ENCODE results near the gene TEKT5.

TEKT5 gene

DNA sequence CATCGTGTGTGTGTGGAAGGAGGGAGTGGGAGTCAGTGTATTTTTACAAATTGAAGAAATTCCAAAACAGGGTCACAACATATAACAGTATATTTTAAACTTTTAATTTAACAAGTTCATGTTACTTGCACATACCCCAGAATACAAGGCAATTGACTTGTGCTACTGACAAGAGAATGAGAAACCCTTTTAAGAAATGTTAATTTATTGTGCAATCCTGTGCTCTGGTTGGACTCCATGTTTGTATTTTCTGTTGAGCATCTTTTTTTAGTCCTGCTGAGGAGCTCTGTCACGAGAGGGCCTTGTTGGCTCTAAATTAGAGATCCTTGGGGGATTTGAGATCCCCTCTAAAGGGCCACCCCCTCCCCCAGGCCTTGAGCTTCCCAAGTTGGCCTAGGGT lies 113.2 kb downstream of the TEKT5 start:
- TF ChIP-seq, protein P1, sequence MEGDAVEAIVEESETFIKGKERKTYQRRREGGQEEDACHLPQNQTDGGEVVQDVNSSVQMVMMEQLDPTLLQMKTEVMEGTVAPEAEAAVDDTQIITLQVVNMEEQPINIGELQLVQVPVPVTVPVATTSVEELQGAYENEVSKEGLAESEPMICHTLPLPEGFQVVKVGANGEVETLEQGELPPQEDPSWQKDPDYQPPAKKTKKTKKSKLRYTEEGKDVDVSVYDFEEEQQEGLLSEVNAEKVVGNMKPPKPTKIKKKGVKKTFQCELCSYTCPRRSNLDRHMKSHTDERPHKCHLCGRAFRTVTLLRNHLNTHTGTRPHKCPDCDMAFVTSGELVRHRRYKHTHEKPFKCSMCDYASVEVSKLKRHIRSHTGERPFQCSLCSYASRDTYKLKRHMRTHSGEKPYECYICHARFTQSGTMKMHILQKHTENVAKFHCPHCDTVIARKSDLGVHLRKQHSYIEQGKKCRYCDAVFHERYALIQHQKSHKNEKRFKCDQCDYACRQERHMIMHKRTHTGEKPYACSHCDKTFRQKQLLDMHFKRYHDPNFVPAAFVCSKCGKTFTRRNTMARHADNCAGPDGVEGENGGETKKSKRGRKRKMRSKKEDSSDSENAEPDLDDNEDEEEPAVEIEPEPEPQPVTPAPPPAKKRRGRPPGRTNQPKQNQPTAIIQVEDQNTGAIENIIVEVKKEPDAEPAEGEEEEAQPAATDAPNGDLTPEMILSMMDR (conservative IDR thresholded peaks at IDR 0.05): no peak
- H3K27ac ChIP-seq: no peak overlapping the region

- H3K27ac ChIP-seq: peak overlapping the region; percentile 68; the same call in 1 of the 2 replicates
- TF ChIP-seq, protein P1 (conservative IDR thresholded peaks at IDR 0.05): no peak
These were observed 113.9 kb downstream of the TEKT5 start for GRCh38 chr16:10580883-10581247.

- peak within 1 kb of the TSS; percentile 68; the same call in 1 of the 2 replicates for H3K27ac ChIP-seq
These were observed 114.5 kb downstream of the TEKT5 start, which contains the start of gene EMP2 for GRCh38 chr16:10579965-10580882. TSS of gene EMP2 (minus strand) at chr16:10580598. CDS start at chr16:10547617, 32,981 bp downstream.

DNA sequence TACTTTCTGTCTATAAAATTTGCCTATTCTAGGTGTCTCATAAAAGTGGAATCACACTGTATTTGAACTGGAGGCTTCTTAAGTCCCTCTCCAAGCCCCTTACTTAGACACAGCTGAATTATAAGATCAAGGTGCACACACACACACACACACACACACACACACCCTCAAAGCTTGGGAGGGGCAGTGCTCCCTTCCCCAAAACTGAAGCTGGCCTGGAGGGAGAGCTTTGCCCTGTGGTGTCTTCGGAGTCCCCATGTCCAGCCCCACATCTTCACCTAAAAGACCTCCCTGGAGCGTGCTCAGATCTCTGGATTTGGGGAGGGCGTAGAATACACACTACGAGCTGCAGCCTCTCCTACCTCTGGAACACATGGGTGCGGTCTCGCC lies 115.2 kb downstream of the TEKT5 start:
- H3K27ac ChIP-seq: peak overlapping the region; percentile 68; the same call in 1 of the 2 replicates
- TF ChIP-seq, protein P1 (conservative IDR thresholded peaks at IDR 0.05): no peak

More at GRCh38 chr16:10579965-10580882, 114.5 kb downstream of the TEKT5 start, which contains the start of gene EMP2:
- TF ChIP-seq, protein P1 (conservative IDR thresholded peaks at IDR 0.05): peak; percentile 38

DNA sequence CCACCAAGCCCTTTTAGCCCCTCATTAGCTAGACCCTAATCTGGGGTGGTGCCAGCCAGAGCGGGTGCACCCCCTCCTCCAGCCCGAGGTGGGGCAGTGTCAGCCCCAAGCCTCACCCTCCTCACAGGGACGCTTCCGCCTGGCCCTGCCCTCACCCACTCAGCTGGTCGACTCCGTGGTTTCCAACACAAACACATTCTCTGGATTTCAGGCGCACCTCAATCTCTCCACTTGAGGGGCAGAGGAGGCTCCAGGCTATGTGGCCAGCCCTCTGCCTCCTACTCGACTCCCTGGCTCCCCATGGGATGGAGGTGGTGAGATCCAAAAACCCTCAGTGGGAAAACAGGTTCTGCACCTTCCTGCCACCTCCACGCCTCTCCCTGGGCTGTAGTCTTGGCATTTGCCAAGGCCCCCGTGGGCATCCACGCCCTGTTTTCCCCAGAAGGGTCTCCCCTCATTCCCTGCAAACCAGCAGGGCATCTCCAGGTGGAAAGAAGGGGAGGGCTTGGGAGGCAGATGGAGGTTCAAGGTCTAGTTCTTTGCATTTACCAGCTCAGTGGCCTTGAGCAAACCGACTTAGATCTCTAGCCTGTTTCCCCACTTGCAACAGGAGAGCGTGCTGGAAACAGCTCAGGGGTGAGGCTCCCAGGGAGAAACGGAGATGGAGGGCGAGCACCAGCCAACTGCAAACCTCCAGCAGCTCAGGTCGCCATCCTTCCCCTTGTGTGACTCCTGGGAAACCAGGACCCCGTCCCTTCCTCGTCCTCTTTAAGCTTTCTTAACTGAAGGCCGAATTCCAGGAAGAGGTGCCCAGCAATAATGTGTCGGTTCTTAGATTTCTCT lies 116.0 kb downstream of the TEKT5 start:
- TF ChIP-seq, protein P1 (conservative IDR thresholded peaks at IDR 0.05): no peak
- H3K27ac ChIP-seq: peak overlapping the region; percentile 68; the same call in 1 of the 2 replicates

Data from VCaP (cell line).